ENCODE measurements around the gene ZDHHC14.

Gene ZDHHC14

DNA sequence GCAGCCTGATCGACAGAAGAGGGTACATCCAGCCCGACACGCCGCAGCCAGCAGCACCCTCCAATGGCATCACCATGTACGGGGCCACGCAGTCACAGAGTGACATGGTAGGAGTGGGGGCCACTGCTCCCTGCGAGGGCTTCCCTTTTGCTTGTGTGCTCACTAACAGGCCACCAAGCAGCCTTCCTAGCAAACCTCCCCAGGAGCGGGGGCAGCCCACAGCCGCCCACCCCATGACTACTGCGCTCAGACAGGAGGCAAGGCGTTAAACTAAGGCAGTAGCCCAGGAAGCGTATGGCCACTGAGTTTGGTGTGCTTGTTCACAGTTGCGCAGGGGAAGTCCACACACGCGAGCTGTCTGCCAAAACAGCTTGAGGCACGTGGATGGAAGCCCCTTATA lies 272.5 kb downstream of the ZDHHC14 start:
- no peak for DNase-seq

DNA sequence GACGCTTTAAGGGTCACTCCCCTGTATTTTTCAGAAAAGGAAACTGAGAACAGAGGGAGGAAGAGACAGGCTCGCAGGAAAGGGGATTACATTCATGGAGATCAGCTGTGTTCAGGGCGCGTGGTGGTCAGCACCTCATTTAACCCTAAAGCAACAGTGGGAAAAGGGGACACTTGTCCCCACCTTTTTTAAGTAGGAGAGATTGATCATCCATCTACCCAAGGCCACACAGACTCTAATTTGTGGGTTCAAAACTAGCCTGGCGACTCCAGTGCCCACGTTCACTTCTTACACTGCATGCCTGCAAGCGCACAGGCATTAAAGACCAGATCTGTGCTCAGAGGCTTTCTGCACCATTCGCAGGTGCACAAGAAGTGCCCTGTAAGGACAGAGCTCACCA lies 274.1 kb downstream of the ZDHHC14 start:
- no peak for DNase-seq

DNA sequence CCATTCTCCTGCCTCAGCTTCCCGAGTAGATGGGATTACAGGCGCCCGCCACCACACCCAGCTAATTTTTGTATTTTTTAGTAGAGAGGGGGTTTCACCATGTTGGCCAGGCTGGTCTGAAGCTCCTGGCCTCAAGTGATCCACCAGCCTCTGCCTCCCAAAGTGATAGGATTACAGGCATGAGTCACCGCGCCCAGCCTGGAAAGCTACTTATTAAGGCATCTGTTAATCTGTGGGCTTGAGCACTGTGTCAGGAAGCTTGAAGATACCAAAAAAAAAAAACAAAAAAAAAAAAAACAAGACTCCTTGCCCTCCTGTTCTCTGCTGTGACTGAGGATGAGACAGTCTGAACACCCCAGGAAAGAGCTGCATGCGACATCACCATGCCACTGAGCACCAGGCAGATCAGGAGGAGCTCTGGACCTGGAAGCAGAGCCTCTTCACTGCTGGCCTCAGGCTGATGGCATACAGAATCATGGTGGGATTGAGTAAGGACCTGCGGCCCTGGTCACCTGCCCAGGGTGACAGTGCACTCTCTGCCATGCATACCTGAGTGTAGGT lies 275.5 kb downstream of the ZDHHC14 start:
- DNase-seq: peak; percentile 95

DNA sequence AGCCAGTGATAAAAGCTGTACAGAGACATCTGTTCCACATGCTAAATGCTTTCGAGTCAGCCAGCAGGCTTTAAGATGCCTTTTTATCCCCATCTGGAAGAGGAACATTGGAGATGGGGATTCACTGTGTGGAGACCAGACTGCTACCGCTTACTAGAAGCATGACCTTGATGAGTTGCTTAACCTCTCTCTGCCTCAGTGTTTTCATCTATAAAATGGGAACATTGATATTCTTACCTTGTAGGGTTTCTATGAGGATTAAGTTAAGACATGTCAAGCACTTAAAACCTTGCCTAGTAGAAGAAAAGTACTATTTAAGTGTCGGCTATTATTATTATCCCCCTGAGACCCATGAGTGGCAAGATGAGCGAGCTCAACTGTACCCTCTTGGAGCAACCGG lies 276.8 kb downstream of the ZDHHC14 start:
- DNase-seq: peak; percentile 93

DNA sequence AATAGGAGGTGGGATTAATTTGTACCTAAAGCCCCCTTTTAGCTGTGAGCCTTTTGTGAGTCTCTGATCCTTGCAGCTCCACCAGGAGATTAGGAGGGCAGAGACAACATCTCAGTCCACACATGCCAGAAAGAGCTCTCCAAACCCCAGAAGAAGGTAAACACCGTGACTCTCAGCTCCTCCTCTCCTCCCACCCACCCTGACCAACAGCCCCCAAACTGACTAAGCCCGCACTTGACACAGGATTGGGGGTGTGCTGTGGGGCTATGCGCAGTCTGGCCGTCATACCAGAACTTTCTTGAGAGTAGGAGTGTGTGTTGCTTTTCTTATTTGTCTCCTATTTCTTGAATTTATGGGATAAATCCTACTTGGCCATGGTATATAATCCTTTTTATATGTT lies 277.3 kb downstream of the ZDHHC14 start:
- DNase-seq: no peak

DNA sequence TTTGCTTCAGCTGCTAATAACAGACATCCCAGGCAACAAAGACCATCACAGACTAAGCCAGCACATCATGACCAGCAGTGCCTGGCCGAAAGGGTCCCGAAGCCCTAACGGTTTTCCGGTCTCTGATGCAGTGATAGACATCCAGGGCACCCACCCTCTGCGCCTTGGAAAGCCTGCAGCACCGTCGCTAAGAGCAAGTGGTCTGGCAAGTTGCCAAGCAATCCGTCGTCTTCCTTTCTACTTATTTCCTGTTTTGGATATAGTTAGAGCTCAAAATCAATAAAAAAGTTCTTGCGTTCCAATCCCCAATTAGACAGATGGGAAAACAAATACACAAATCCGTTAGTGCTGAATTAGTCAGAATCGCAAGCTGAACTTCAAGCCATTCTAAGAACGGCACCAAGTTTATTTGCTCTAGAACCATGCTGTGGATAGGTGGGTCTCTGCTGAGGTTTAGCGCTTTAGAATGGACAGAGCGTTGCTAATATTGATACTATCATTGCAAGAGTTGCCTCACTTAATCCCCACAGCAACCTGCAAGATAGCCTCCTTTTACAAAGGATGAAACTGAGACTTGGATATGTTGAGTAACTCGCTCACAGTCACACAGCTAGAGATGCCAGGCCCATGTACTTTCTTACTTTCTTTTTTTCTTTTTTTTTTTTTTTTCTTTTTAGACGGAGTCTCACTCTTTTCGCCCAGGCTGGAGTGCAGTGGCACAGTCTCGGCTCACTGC lies 278.7 kb downstream of the ZDHHC14 start:
- DNase-seq: peak; percentile 83

DNA sequence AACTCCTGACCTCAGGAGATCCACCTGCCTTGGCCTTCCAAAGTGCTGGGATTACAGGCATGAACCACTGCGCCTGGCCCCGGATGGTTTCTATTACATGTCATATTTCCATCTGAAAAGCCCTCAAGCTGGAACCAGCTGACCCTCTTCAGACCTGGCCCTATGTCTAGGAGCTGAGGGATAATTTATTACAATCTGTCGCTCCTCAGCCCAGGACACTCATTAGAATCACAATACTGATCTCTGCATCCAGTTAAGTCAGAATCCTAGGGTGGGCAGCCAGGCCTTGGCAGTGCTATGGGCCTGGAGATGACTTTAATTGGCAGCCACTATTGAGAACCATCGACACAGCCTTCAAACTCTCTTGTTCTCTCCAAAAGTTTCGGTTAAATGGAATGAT lies 279.4 kb downstream of the ZDHHC14 start:
- peak; percentile 24 for DNase-seq

DNA sequence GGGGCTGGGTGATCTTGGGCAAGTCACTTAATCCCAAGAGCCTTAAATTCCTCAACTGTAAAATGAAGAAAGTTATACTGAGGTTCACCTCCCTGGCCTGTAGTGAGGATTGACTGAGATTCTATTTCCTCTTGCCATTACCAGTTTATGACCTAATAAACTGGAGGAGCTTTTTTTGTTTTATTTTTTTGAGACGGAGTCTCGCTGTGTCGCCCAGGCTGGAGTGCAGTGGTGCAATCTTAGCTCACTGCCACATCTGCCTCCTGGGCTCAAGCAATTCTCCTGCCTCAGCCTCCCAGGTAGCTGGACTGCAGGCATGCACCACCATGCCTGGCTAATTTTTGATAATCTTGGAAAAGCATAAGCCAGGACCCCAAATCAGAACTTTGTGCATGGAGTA lies 280.7 kb downstream of the ZDHHC14 start:
- no peak for DNase-seq

DNA sequence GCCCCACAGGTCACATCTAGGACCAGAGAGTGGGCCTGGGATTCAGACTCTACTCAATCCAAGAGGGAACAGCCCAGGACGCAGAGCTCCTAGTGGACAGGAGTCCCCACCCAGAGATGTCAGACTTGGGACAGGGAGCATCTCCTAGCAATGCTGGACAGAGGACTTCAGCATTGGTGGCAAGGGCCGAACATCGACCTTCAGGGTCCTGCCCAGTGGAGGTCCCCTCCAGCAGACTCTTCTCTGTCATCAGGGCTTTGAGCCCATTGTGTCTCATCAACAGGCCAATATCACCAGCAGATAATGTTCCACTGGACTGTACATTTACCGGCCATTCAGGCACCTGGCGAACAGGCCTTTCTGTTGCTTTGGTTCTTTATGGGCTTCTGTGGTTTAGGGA lies 282.3 kb downstream of the ZDHHC14 start:
- no peak for DNase-seq

DNA sequence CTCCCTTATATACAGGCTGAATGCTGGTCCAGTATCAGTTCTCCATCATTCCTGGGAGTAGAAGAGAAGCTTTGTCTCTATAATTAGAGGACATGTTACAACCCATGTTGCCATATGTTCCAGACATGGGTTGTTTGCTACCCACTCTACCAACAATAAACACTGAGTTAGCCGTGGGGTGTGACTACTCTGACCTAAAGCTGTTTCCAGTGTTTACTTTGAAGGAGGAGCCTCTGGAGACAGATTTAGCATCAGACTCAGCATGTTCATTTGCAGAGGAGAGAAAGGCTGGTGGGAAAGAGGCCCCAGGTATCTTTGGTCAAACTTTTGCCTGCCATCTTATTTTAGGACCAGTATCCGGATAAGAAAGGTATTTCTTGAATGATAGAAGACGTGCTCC lies 284.2 kb downstream of the ZDHHC14 start:
- no peak for DNase-seq

DNA sequence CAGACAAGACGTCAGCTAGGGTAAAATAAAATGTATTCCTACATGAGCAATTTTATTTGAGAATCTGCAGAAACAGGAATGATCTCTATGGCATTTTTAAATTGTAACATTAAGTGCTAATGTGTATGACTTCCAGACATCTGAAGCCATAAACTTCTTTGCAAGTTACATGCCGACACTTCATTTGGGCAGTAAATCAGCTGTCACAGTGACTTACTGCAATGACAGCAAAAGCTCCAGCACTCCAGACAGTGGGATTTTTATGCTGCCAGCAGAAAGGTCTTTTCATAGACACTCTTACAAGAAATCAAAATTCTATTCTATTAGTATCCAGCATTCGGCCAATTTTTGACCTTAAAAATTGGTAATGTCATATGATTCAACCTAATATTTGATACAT lies 285.7 kb downstream of the ZDHHC14 start:
- DNase-seq: no peak

DNA sequence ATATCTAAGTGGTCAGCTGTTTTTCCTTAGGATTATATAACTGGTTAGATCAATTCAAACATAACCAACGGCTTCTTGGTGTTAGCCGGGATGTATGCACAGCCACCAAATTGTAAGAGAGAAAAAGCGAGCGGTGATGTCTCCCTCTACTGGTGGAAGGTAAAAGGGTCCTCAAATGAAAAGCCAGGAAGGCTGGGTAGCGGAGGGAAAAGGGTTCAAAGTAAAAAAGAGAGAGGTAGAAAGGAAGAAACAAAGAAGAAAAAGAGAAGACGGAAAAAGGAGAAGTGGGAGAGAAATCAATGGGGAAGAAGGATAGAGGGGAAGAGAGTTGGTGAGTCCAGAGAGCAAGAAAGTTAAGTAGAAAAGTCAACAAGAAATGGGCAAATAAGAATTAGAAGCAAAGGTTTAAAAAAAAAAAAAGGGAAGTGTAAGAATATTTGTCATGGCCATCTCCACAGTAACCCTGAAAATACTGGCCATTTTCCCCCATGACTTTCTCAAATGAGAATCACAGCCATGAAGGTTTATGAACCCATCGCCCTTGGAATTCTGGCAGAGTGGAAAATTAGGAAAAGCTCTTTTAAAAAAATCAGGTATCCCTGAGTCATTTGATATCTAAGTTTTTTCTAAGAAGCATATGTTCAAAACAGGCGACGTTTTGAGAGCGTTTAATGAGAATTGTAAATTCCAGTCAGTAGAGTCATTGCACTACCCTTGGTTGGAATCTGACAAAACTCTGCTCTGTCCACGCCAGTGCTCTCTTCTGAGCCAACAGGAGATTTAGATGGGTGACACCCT lies 286.4 kb downstream of the ZDHHC14 start:
- peak; percentile 87 for DNase-seq

DNA sequence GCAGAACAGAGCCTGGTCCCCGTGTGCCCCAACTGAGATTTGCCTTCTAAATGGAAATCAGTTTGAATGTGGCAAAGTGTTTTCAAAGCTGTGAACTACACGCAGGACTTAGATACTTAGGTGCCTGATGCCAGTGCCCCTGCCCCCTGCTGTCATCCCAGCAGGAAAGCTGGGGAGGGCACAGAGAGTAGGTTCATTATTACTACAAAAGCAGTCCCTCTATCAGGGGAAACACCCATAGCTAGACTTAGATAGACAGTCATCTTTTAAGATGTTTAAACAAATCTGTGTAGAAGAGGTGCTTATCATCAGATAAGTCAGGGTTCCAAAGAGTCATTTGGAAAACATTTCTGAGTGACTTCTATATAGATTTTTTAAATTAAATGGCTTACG lies 287.0 kb downstream of the ZDHHC14 start:
- DNase-seq: no peak

DNA sequence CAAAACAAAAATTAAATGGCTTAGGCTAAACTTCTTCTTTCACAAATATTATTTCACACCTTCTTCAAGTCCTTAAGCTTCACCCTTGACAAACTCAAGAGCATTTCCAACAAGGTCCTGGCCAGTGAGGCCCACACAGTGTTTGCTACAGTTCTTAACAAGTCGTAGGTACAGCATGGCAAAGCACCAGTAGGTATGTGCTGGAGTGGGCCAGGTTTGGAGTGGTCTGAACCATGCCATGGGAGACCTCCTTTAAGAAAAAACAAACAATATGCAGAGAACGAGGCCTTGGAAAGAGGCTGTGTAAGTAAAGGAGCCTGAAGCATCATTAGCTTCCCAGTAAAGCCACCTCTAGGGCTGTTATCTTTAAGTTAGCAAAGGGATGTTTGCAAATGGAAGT lies 287.7 kb downstream of the ZDHHC14 start:
- DNase-seq: no peak

DNA sequence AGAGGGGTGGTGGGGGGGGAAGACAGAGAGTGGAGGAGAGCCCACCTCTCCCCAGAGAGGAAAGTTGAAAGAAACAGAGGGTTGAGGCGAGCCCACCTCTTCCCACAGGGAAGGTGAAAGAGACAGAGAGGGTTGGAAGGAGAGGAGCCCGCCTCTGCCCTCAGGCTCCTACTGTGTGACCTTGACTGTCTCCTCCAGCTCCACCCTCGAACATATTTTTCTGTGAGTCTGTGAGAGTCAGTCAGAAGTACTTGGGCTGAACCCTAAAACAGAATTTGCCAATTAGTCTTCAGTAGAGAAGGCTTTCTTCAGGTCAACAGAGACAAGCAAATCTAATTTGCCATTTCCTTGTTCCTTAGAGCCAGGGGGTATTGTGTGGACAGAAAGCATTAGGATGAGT lies 288.3 kb downstream of the ZDHHC14 start:
- DNase-seq: no peak

DNA sequence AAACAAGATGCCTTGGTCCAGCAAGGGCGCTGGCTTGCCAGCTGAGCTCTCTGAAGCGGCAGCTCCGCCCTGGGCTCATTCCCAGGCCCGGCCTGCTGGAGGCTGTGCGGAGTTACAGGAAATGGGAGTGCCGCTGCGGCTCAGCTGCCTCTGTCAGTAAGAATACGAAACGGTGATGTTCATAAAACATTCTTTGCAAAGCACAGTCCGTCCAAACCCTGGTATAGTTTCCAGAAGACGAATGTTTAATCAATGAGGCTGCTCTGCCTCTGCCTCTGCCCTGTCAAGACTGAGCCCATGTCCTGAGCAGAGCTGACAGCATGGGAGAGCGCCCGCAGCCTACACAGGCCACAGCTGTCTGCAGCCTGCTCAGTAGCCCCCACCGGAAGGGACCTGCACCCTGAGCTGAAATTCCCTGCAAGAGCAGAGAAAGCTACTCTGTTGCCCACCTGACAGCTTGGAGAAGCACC lies 288.8 kb downstream of the ZDHHC14 start:
- DNase-seq: peak; percentile 23

DNA sequence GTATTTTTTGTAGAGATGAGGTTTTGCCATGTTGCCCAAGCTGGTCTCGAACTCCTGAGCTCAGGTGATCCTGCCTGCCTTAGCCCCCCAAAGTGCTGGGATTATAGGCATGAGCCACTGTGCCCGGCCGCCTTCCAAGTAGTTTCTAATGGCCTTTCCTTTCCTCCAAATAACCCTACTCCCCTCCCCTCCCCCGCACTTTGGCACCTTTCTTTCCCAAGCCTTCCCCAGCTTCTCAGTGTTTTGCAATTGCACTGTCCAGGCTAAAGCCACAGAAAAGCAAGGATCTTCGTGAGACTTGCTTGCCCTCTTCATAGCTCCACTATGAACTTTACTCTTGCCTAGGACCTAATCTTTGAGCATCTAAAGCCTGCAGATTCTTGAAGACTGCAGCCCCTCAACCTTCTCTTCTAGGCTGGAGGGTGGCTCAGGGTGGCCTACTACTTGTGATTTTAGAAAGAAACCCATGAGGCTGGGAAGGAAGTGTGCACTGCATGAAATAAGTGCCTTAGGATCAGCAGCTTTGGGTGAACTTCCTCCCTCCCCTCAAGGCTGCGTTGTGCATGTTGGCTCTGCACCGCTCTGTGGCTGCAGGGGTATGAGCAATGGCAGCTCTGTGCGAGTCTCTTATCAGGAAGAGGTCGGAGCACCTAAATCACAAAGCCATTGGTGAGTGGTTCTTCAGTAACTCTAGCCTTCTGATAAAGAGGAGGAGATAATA lies 289.6 kb downstream of the ZDHHC14 start:
- DNase-seq: no peak

DNA sequence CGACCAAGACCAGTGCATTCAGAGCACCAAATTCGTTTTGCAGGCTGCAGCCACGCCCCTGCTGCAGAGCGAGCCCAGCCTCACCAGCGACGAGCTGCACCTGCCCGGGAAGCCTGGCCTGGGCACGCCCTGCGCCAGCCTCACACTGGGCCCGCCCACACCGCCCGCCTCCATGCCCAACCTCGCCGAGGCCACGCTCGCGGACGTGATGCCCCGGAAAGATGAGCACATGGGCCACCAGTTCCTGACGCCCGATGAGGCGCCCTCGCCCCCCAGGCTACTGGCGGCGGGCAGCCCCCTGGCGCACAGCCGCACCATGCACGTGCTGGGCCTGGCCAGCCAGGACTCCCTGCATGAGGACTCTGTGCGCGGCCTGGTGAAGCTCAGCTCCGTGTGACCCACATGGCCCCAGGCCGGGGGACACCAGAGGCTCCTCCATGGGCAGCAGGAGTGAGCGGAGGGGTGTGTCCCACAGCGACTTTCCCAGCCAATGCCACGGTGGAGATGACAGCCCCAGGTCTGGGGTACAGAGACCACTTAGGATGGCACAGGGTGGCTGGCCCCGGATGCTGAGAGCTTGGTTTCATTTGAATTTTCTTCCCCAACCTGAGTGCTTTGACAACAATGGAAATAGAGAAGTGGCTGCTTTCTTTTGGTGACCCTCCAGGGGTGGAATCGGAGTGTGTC lies 291.9 kb downstream of the ZDHHC14 start:
- no peak for DNase-seq

DNA sequence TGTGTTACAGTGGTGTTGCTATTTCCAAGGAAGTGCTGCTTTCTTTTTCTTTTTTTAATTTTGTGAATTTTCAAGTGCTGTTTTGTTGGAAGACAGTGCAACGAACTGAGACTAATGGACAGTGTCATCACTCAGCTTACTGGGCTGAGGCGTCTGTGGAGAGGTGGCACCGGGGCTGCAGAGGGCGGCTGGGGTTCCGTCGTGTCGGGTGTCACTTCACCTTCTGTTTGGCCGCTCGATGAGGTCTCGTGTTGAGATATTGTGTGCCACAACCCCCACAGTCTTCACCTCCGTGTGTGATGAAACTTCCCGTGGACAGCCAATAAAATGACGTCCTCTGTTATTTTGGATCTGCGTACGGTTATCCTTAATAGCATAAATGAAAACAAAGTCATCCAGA lies 292.6 kb downstream of the ZDHHC14 start:
- DNase-seq: no peak

DNA sequence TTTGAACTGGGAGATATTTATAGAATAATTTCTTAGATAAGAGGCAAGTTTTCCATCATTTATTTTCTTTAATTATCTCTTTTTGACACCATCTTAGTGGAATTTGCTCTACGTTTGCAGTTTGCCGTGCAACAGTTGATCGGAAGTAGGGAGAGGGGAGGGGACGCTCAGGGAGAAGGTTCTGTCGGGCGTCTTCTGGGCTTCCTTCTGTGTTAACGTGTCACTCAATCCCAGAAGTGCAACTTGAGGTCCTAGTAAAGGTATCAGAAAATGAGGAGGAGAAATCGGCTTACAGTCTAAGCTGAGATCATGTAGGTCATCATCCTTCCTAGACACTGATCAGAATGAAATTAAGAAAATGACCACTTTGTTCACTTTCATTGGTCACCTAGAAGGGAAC lies 293.1 kb downstream of the ZDHHC14 start:
- DNase-seq: no peak

DNA sequence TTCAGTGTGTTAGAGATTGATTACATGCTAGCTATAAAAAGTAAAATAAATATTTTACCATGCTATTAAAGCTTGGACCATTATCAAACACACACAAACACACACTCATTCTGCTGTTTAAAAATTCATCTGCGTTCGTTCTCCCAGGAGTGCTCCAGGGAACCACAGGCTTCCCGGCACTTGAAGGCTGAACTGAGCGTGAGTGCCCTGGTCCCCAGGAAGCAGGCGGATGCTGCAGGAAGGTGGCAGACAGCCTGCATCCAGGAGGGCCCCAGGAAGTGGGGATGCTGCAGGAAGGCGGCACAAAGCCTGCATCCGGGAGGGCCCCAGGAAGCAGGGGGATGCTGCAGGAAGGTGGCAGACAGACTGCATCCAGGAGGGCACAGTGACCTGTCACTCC lies 294.8 kb downstream of the ZDHHC14 start:
- DNase-seq: no peak

DNA sequence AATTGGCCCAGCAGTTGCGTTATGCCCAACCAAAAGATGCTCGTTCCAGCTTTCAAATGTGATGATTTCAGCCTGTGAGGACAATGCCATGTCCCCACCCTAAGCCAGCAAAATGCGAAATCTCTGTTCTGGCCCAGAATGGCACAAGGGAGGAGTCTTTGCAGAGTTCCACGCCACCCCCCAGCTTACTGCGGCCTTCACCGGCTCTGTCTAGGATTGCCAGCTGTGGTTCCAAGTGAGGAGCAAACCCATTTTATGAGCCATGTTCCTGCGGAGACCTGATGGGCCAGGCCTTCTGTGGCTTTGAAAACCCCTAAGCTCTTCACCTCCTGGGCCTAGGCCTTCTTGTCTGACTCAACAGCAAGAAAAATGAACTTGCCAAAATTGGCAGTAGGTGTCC lies 295.3 kb downstream of the ZDHHC14 start:
- DNase-seq: no peak

DNA sequence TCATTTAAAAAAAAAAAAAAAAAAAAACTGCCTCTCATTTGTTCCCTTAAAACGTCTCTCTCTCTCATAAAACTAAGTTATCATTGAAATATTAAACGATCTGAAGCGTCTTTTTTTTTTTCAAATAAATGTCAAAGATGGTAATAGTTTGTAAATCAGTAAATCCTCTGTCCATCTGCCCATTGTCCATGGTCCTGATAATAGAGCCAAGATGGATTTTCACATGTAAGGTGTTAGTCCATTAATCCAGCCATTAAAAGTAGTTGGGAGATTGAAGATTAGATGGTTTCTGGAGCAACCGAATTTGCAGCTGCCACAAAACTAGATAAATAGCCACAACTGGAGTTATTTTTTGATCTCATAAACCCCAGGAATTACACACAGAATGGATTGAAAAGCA lies 296.2 kb downstream of the ZDHHC14 start:
- DNase-seq: peak; percentile 58
